ENCODE measurements around the gene CATSPERD.

The CATSPERD gene, protein sequence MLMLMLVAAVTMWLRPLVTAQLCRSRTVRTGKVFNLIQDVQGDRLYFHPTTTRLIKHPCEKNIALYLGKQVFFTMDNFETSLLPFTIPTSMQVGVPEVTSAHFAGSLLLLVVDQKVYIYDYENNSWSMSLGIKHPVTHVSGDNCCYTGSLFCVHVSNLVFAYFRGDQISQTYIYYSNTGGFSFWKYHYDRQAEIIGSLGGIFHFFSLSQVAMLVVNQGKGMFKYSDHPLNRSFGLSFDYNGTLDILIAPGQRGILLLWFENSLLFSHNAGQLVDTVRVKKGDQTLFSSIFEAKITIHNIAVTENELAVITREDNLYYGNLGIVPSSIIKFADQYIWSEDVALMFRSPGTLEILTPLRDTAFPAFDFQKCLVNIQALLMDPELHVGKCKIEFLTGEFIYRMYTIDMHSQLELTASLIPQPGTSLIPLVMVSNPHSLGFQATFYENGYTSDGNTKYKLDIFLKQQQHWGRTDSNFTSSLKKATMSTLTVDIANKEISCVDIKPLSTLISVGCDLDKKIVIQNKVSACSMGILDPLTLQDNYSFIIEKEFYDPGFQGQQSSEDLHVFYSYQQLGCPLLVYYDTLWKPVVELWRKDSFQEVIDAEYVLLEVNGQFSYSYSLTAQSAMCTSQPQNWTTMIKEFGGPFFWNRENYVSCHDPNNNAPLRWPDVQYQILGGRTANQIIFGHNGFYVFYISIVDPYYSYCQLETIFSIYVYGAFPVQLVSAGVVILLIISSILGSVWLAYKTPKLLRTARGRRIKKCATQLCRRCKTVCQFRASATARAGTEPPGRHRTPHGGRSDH

DNA sequence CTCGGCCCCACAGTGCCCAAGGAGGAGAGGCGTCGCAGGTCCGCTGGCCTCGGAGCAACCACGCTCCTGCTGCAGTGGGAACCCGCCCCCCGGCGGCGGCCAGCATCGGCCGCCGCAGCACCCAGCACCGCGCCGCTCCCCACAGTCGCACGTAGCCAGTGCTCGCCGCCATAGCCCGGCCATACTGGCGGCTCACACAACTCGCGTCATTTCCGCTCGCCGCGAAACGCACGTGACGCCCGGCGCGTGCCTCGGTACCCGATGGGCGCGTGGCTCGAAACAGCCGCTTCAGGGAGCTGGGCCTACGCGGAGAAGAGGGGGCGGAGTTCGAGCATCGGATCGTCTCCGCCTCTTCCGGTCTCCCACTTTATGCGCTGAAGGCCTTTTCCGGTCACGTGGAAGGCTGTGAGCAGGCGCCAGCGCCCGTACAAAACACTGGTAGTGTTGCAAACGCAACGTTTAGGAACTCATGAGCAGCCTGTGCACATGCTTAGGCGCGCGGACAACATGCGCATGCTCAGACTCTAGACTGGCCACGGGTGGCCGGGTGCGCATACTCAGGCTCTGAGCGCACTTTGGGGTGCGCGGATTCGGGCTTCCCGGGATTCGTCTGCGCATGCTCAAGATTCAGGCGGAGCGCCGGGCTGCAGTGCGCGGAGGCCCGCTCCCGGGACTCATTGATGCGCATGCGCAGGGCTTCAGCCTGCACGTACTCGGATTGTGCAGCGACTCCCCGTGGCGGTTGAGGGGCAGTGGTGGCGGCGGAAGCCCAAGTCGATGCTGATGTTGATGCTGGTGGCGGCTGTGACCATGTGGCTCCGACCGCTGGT, at the start of gene CATSPERD, which contains the start of gene LONP1:
Gene CATSPERD (plus strand): TSS at position 677 of the 830 bp plus-strand sequence. CDS start 101 bp downstream, at position 778.
Gene LONP1 (minus strand): TSS at position 186 of the 830 bp plus-strand sequence. CDS start 14 bp downstream, at position 172.
- DNase-seq = peak; percentile 98

DNA sequence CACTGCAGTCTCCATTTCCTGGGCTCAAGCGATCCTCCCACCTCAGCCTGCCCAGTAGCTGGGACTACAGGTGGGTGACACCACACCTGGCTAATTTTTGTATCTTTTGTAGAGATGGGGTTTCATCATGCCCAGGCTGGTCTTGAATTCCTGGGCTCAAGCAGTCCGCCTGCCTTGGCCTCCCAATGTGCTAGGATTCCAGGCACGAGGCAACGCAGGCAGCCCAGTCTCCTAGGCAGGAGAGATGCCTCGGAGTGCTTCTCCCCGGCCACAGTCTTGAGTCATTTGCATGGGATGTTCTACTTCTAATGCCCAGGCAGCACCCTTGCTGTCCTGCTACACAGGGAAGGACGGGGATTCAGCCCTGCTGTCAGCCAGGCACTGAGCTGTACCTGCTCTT, 48.8 kb upstream of the CATSPERD start:
- DNase-seq = no peak

DNA sequence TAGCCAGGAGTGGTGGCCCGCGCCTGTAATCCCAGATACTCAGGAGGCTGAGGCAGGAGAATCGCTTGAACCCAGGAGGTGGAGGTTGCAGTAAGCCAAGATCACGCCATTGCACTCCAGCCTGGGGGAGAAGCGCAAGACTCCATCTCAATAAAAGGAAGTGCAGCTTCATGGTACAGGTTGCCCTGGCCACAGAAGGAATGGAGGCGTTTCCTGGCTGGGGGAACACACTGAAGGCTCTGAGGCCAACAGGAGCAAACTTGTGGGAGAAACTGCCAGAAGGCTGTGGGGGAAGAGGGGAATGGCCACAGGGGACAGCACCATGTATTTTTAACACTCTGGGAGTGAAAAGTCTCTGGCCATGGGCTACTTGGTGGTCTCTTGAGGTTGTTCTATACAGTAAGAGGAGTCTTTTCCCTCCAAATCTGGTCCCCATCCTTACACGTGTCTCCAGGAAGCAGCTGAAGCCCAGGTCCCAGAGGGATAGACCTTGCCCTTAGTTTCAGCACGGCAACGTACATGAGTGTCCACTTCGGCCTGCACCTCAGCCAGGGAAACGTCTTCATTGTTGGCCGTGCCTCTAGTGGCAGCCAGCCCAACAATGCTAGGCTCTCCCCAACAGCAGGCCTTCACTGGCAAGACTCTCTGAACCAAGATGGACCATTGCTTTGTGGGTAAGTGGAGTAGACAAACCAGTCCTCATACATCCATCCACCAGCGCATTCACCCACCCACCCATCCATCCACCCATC, 47.6 kb upstream of the CATSPERD start:
- no peak for DNase-seq

DNA sequence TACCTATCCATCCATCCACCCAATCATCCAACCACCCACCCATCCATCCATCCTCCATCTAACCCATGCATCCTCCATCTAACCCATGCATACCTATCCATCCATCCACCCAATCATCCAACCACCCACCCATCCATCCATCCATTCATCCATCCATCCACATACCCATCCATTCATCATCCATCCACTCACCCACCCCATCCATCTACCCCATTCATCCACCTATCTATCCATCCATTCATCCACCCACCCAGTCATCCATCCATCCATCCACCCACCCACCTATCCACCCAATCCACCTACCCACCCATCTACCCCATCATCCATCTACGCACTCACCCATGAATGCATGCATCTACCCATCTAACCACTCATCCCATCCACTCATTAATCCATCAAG, 46.7 kb upstream of the CATSPERD start:
- no peak for DNase-seq

DNA sequence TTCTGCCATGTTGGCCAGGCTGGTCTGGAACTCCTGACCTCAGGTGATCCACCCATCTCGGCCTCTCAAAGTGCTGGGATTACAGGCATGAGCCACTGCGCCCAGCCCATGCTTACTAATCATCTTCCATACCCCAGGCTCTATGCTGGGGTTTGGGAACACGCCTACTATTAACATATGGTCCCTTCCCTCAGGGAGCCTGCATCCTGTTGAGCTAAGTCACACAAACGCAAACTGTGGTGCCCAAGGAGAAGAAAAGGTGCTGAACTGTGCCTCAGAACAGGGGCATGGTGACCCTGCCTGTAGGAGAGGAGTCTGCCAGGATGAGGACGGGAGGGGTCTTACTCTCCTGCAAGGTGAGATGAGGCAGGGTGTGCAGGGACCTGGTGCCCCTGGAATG, 45.7 kb upstream of the CATSPERD start:
- no peak for DNase-seq

DNA sequence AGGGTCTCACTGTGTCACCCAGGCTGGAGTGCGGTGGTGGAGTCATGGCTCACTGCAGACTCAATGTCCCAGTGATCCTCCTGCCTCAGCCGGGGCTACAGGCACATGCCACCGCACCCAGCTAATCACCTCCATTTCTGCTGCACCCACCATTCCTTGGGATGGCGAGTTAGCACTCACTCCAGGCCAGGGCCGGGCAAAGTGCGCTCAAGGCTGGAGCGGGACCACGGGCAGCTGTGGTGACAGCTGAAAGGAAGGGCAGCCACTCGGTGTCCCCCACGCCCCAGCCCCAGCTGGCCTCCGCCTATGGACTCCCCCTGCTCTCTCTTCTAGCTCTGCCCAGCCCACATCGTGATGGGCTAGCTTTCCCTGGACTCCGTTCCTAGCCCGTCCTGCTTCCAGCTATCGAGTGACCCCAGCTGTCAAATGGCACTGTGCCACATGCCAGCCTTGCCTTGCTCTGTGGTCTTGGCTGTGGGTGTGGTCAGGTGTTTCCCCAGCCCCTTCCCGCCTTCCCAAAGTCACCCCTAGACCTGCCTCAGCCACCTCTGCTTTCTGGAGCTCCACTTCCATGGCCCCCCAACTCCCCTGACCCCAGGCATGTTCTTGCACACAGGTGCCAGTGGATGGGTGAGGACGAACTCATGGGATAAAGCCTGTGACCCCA, 44.2 kb upstream of the CATSPERD start:
- no peak for DNase-seq

DNA sequence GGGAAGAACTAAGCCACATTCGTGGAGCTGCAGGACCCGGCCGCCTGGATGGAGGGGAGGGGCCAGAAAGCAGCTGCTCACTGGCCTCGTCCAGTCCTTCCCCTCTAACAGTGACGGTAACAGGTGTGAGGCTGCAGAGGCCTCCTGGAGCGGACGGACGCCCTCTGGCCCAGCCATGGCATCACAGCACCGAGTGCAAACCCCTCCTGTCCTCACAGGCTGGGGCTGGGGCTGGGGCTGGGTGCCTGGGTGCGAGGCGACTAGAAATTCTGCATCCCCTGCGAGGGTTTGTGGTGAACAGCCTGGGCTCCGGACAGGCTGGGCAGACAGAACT, 43.7 kb upstream of the CATSPERD start:
- no peak for DNase-seq

- DNase-seq = no peak
Measured at GRCh38 chr19:5677136-5677535, 43.3 kb upstream of the CATSPERD start.

- no peak for DNase-seq
Measured at GRCh38 chr19:5677580-5677979, 42.9 kb upstream of the CATSPERD start.

DNA sequence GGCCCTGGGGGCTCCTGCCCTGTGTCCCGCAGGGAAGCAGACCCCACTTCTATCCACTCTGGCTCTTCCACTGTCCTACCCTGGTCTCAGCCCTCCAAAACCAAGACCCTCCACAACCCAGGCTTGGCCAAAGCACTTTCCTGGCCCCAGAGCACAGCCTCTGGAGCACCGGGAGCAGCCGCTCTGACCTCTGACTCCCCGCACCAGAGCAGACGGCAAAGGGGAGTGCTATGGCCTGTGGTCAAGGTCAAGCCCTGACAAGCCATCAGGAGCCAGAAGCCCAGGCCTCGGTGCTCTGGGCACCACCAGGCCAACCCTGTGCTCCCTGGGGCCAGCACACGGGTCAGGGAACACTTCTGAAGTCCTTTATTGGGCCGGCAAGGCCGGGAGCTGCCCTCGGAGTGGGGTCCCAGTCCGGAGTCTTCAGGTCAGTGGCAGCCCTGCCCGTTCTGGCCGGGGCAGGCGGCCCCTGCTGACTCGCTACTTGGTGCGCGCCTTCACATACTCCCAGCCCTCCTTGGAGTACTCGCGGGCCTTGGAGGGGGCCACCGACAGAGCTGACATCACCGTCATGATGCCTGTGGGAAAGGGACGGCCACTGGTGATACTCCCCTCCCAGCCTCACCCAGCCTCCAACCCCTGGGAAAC, 42.2 kb upstream of the CATSPERD start:
- no peak for DNase-seq

- DNase-seq = no peak
Measured at GRCh38 chr19:5679289-5680083, 41.0 kb upstream of the CATSPERD start.

DNA sequence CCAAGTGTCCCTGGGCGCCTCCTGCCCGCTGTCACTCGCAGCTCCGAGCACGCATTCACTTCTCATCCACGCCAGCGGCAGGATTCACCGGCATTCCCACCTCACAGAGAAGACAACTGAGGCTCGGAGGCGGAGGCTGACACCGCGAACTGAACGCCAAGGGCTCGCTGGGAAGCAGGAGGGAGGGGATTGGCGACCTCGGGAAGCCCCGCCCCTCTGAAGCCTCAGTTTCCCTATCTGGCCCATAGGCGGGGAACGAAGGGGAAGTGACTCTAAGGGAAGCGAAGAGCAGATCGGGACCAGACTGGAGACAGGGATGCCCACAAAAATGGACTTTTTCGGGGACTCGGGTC, 40.4 kb upstream of the CATSPERD start:
- no peak for DNase-seq

GRCh38 chr19:5680437-5681368, 39.7 kb upstream of the CATSPERD start, which contains the start of the genes HSD11B1L and MICOS13:
Gene HSD11B1L (plus strand): TSS chr19:5681027. CDS start chr19:5684833, 3,806 bp downstream.
Gene MICOS13 (minus strand): TSS chr19:5680516. CDS start chr19:5680486, 30 bp downstream.
- peak; percentile 98 for DNase-seq

DNA sequence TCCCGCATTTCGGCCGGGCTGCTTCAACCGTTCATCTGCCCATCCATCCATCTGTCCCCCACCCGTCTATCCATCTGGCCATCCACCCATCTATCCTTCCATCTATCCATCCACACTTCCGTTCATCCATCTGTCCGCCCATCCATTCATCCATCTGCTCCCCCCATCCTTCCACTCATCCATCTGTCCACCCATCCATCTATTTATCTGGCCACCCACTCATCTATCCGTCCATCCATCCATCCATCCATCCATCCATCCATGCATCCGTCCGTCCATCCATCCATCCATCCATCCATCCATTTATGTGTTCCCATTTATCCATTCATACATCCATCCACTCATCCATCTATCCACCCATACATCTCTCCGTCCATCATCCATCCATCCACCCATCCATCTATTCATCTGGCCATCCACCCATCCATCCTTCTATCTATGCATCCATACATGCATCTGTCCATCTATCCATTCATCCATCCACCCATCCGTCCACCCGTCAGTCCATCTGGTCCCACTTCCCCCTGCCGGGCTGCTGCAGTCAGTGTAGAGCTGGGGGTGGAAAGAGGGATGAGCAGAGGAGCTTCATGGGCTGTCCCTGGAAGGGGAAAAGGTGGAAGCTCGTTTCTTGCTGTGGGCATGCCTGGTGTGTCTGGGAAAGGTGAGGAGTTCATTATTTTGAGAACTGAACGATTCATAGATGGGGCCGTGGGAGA, 38.9 kb upstream of the CATSPERD start:
- DNase-seq = no peak

GRCh38 chr19:5682107-5682482, 38.3 kb upstream of the CATSPERD start:
- no peak for DNase-seq

- no peak for DNase-seq
Measured at GRCh38 chr19:5683177-5683886, 37.1 kb upstream of the CATSPERD start.

DNA sequence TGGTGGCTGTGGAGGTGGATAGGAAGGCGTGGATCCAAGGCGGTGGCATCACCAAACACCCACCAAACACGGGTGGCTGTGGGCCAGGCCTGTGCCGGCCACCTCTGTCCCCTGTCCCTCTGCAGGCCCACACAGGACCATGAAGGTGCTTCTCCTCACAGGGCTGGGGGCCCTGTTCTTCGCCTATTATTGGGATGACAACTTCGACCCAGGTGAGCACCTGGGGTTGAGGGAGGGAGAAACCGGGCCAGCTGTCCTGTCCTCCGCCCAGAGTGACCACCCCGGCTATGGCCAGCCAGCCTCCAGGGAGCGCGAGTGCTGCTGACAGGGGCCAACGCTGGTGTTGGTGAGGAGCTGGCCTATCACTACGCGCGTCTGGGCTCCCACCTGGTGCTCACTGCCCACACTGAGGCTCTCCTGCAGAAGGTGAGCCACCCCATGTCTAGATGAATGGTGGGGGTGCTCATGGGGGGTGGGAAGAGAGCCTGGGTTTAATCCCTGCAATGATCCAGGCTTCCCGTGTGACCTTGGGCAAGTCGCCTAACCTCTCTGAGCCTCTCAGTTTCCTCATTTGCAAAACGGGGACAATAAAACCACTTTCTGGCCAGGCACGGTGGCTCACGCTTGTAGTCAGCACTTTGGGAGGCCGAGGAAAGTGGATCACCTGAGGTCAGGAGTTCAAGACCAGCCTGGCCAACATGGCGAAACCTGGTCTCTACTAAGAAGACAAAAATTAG, 35.6 kb upstream of the CATSPERD start:
- DNase-seq = no peak
